Smooth muscle cell (in vitro differentiated cells): ENCODE measurements around the gene SORBS1. TPM values are rescaled to one million over a fixed set of nuclear protein-coding genes. Genes with fewer than 3 reads are reported as not detected.

ENCODE experiments used
- DNase-seq: peaks from one replicate; lab custom pipeline; 2025; ENCODE audit not compliant: unreplicated experiment; lab: John Stamatoyannopoulos, UW
- H2AFZ ChIP-seq: fragments of 200-600 bp; sonication (generic); 2 replicates; pipeline ENCODE4 v1.6.0; 2016; ENCODE audit warnings: antibody characterized with exemption, low read depth, mild to moderate bottlenecking
- H3F3A ChIP-seq: fragments of 200-600 bp; sonication (generic); 2 replicates; pipeline ENCODE4 v1.6.0; 2017; ENCODE audit warnings: antibody characterized with exemption, low read depth
- H3K27ac ChIP-seq: fragments of 200-600 bp; sonication (generic); 2 replicates; pipeline ENCODE4 v1.5.1; 2016; ENCODE audit warnings: low read depth, mild to moderate bottlenecking
- H3K27me3 ChIP-seq: fragments of 200-600 bp; sonication (generic); 2 replicates; pipeline ENCODE4 v1.6.1; 2016; ENCODE audit warnings: low read depth, mild to moderate bottlenecking
- H3K36me3 ChIP-seq: fragments of 200-600 bp; sonication (generic); 2 replicates; pipeline ENCODE4 v1.5.1; 2016; ENCODE audit warnings: low read depth
- H3K4me1 ChIP-seq: fragments of 200-600 bp; sonication (generic); 2 replicates; pipeline ENCODE4 v1.5.1; 2016; ENCODE audit warnings: low read depth
- H3K4me2 ChIP-seq: fragments of 200-600 bp; sonication (generic); 2 replicates; pipeline ENCODE4 v1.6.0; 2016; ENCODE audit warnings: mild to moderate bottlenecking
- H3K4me3 ChIP-seq: fragments of 200-600 bp; sonication (generic); 2 replicates; pipeline ENCODE4 v1.5.1; 2016; ENCODE audit warnings: mild to moderate bottlenecking
- H3K79me2 ChIP-seq: fragments of 200-600 bp; sonication (generic); 2 replicates; pipeline ENCODE4 v1.6.0; 2016; ENCODE audit warnings: low read depth, mild to moderate bottlenecking
- H3K9ac ChIP-seq: fragments of 200-600 bp; sonication (generic); 2 replicates; pipeline ENCODE4 v1.6.0; 2016; ENCODE audit warnings: low read depth
- H3K9me3 ChIP-seq: fragments of 200-600 bp; sonication (generic); replicated peaks from 2 replicates; pipeline ENCODE4 v1.5.1; 2016; ENCODE audit warnings: low read depth
- H4K20me1 ChIP-seq: fragments of 200-600 bp; sonication (generic); 2 replicates; pipeline ENCODE4 v1.6.0; 2016; ENCODE audit warnings: low read depth
- WGBS: methylation state at CpG from one replicate; pipeline ENCODE4 v1.1.7; 2016; ENCODE audit warnings: low lambda C conversion rate; 5-methylcytosine and 5-hydroxymethylcytosine counted together
- polyA plus RNA-seq: library from polyadenylated mRNA; unstranded; fragments of >200 nt; fragmentation: Nextera tagmentation; extraction: Ambion mirVana; gene quantifications from 2 replicates; pipeline ENCODE4 v1.2.1, GENCODE V29; 2016
- total RNA-seq: library from RNA; depleted of rRNA; stranded (reverse); fragments of >200 nt; gene quantifications from 2 replicates; pipeline ENCODE4 v1.2.3, GENCODE V29; 2014
- TF ChIP-seq, protein P1 (sequence below): fragments of 200-600 bp; sonication (generic); IDR thresholded peaks from 2 replicates; pipeline ENCODE4 v1.5.1; 2017; ENCODE audit warnings: borderline replicate concordance, mild to moderate bottlenecking, antibody characterized with exemption; ENCODE audit not compliant: insufficient read depth, poor library complexity, severe bottlenecking

SORBS1 gene
- total and polyA plus RNA-seq, 2 experiments from 2014 or later: 14.6 to 21.0 TPM

DNA sequence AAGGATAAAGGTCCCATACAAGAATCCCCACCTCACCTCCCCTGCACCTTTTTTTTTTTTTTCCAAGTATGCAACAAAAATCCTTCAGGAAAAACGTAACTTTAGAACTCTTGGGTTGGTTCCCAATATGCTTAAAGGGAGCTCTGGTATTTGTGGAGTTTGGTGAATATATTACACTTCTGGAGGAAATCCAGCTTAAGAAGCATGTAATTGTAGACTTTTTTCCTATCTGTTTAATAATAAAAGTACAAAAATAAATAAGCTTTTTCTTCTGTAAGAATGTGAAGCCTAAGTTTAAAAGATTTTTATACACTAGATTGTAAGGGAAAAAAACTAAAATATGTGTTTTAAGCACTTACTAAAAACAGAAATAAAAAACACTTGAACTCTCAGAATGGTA lies 102.3 kb downstream of the SORBS1 start:
- TF ChIP-seq, protein P1, sequence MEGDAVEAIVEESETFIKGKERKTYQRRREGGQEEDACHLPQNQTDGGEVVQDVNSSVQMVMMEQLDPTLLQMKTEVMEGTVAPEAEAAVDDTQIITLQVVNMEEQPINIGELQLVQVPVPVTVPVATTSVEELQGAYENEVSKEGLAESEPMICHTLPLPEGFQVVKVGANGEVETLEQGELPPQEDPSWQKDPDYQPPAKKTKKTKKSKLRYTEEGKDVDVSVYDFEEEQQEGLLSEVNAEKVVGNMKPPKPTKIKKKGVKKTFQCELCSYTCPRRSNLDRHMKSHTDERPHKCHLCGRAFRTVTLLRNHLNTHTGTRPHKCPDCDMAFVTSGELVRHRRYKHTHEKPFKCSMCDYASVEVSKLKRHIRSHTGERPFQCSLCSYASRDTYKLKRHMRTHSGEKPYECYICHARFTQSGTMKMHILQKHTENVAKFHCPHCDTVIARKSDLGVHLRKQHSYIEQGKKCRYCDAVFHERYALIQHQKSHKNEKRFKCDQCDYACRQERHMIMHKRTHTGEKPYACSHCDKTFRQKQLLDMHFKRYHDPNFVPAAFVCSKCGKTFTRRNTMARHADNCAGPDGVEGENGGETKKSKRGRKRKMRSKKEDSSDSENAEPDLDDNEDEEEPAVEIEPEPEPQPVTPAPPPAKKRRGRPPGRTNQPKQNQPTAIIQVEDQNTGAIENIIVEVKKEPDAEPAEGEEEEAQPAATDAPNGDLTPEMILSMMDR: no peak

DNA sequence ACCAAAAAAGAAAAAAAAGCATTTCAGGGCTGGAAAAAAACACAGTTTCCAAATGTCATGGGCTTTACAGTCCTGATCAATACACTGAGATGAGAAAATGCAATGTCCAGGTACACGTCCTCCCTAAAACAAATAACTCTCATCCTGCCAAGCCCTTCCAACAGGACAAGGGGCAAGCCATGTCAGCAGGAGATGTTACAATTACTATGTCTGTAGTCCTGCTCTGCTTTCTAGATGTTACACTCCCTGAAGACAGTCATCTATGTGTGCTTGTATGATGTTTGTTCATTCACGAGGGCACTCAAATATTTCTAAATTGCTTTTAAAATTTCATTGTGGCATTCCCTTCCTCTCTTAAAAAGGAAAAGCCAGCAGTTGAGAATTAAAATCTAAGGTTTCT lies 103.2 kb downstream of the SORBS1 start:
- TF ChIP-seq, protein P1: no peak
- 91% methylated on average over 2 of the region's 2 CpGs for WGBS
- H3K79me2 ChIP-seq: no peaks in the 10 kb centered on the region
- no peak overlapping the region for H3K4me3 ChIP-seq
- no peak overlapping the region for H3K4me2 ChIP-seq
- peaks cover 18% of the 10 kb centered on the region for H3K4me1 ChIP-seq
- H3K27ac ChIP-seq: peak overlapping the region; percentile 70
- DNase-seq: no peak
- no peak overlapping the region for H3K9ac ChIP-seq
- no peaks in the 10 kb centered on the region for H3K9me3 ChIP-seq
- peaks cover 4% of the 10 kb centered on the region for H3F3A ChIP-seq
- no peak overlapping the region for H2AFZ ChIP-seq
- H3K36me3 ChIP-seq: no peaks in the 10 kb centered on the region
- H4K20me1 ChIP-seq: no peaks in the 10 kb centered on the region
- H3K27me3 ChIP-seq: no peaks in the 10 kb centered on the region

More for the DNA sequence above, 102.3 kb downstream of the SORBS1 start:
- no peak overlapping the region for H3K4me3 ChIP-seq
- peak overlapping the region; percentile 70 for H3K27ac ChIP-seq
- H3K4me1 ChIP-seq: peaks cover 18% of the 10 kb centered on the region
- H4K20me1 ChIP-seq: no peaks in the 10 kb centered on the region
- H3K27me3 ChIP-seq: no peaks in the 10 kb centered on the region
- H2AFZ ChIP-seq: no peak overlapping the region
- no peaks in the 10 kb centered on the region for H3K36me3 ChIP-seq
- 45% methylated on average over 1 of the region's 1 CpG for WGBS
- H3F3A ChIP-seq: peaks cover 4% of the 10 kb centered on the region
- H3K4me2 ChIP-seq: peak overlapping the region; percentile 81
- peak overlapping the region; percentile 38 for H3K9ac ChIP-seq
- no peak for DNase-seq
- no peaks in the 10 kb centered on the region for H3K9me3 ChIP-seq
- no peaks in the 10 kb centered on the region for H3K79me2 ChIP-seq

DNA sequence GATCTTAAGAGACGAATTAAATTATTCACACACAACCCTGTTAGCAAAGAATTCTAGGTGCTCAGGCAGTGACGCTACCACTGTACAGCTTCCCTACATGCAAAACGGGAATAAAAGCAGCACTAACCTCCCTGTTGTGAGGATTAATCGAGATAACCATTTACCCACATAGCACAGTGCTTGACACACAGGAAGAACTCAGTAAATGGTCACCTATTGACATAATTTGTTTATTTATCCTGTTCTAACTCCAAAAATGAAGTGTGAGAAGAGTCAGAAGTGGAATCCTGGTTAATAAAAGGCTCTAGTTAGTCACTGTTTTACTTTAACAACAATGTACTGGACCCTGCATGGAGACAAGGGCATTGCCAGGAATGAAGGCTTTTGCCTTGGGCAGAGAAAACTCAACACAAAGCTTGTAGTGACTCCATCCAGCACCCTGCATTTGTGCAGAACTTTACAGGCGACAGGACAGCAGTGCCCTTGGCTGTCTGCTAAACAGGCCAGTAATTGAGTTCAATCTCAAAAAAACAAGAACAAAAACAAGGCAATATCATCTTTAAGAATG lies 103.8 kb downstream of the SORBS1 start:
- 70% methylated on average over 5 of the region's 5 CpGs for WGBS
- Histone ChIP-seq H2AFZ (no peak overlapping the region), H3K4me1 (peaks cover 18% of the 10 kb centered on the region), H3K4me2 (peak overlapping the region; percentile 9), H3K36me3 (no peaks in the 10 kb centered on the region), H3K4me3 (no peak overlapping the region), H4K20me1 (no peaks in the 10 kb centered on the region), H3K27ac (no peak overlapping the region), H3K9ac (no peak overlapping the region), H3F3A (peaks cover 4% of the 10 kb centered on the region), H3K79me2 (no peaks in the 10 kb centered on the region), H3K9me3 (no peaks in the 10 kb centered on the region), H3K27me3 (no peaks in the 10 kb centered on the region)
- TF ChIP-seq, protein P1: no peak
- no peak for DNase-seq

DNA sequence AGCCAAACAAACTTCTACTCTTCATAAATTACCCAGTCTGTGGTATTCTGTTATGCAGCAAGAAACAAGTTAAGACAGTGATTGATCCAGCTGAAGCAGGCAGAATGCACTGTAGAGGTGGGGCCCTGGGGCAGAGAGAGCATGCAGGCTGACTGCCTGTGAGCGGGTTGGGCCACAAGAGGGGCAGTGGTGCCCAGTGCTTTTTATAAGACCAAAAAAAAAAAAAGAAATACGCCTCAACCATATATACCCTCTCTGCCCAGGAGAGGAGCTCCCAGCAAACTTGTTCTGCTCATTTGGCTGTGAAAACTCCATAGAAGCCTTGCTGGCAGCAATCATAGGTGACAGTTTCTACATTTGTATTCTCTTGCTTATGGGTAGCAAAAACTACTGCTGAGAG lies 104.7 kb downstream of the SORBS1 start:
- peaks cover 8% of the 10 kb centered on the region for H3F3A ChIP-seq
- no peaks in the 10 kb centered on the region for H4K20me1 ChIP-seq
- H3K79me2 ChIP-seq: no peaks in the 10 kb centered on the region
- H3K4me1 ChIP-seq: peaks cover 25% of the 10 kb centered on the region
- H3K9ac ChIP-seq: no peak overlapping the region
- H3K36me3 ChIP-seq: no peaks in the 10 kb centered on the region
- no peak overlapping the region for H3K4me3 ChIP-seq
- TF ChIP-seq, protein P1: no peak
- DNase-seq: no peak
- 69% methylated on average over 2 of the region's 2 CpGs for WGBS
- H2AFZ ChIP-seq: no peak overlapping the region
- no peak overlapping the region for H3K27ac ChIP-seq
- H3K9me3 ChIP-seq: no peaks in the 10 kb centered on the region
- H3K27me3 ChIP-seq: no peaks in the 10 kb centered on the region
- no peak overlapping the region for H3K4me2 ChIP-seq
